SK-N-SH (cell line): ENCODE data around the gene VWA5B1. TPM values are rescaled to one million over a fixed set of nuclear protein-coding genes. Genes with fewer than 3 reads are reported as not detected.

ENCODE experiments used
- CTCF ChIA-PET: fragments of 300-600, 350-600 bp; formaldehyde crosslinking; extraction: SDS; loops from one replicate; lab custom pipeline; 2021; lab: Yijun Ruan, JAX
- POLR2A ChIA-PET: fragments of 350-600 bp; sonication (Branson Sonifier 250); formaldehyde crosslinking; extraction: SDS; loops from one replicate; lab custom pipeline; 2020; ENCODE audit warnings: antibody characterized with exemption, inconsistent platforms; lab: Yijun Ruan, JAX
- DNase-seq: peaks from one replicate; pipeline ENCODE4 v3.0.0; 2012
- H2AFZ ChIP-seq: fragments of 200-600 bp; sonication (generic); 2 replicates; pipeline ENCODE4 v1.8.1; 2016; ENCODE audit warnings: antibody characterized with exemption, mild to moderate bottlenecking, low read depth
- H3F3A ChIP-seq: fragments of 200-600 bp; sonication (generic); replicated peaks from 2 replicates; pipeline ENCODE3; 2016; ENCODE audit warnings: antibody characterized with exemption, mild to moderate bottlenecking; ENCODE audit not compliant: insufficient read depth
- H3K27ac ChIP-seq, 2 experiments: fragments of 200-500 bp in 1 of 2; fragments of 200-600 bp in 1 of 2; sonication (Bioruptor generic) in 1 of 2; sonication (generic), shearing (Covaris generic) in 1 of 2; 2 replicates each; pipeline versions ENCODE4 v1.5.1 to v1.6.1; 2014 to 2016; ENCODE audit warnings: low read depth in 2 of 2, inconsistent platforms in 1 of 2, low read length in 1 of 2, mild to moderate bottlenecking in 1 of 2, mixed read lengths in 1 of 2
- H3K27me3 ChIP-seq: fragments of 200-600 bp; sonication (generic), shearing (Covaris generic); 2 replicates; pipeline ENCODE4 v1.6.1; 2016; ENCODE audit warnings: mixed run types; ENCODE audit not compliant: insufficient read depth
- H3K36me3 ChIP-seq, 2 experiments: fragments of 200-500 bp in 1 of 2; fragments of 200-600 bp in 1 of 2; sonication (Bioruptor generic) in 1 of 2; sonication (generic) in 1 of 2; replicated peaks in 1 of 2; 2 replicates each; pipeline versions ENCODE3 to v1.5.1; 2014 to 2016; ENCODE audit warnings: low read length in 1 of 2, mild to moderate bottlenecking in 1 of 2; ENCODE audit not compliant: insufficient read depth in 2 of 2, control insufficient read depth in 1 of 2
- H3K4me1 ChIP-seq, 2 experiments: fragments of 200-500 bp in 1 of 2; fragments of 200-600 bp in 1 of 2; sonication (Bioruptor generic) in 1 of 2; sonication (generic), shearing (Covaris generic) in 1 of 2; 2 replicates each; pipeline versions ENCODE4 v1.5.1 to v1.6.1; 2014 to 2016; ENCODE audit warnings: low read depth in 1 of 2, low read length in 1 of 2, mixed run types in 1 of 2; ENCODE audit not compliant: insufficient read depth in 2 of 2, control insufficient read depth in 1 of 2
- H3K4me2 ChIP-seq: fragments of 200-600 bp; sonication (generic), shearing (Covaris generic); 2 replicates; pipeline ENCODE4 v1.6.1; 2017; ENCODE audit warnings: mixed run types
- H3K4me3 ChIP-seq, 2 experiments: fragments of 200-500 bp in 1 of 2; fragments of 200-600 bp in 1 of 2; sonication (Bioruptor generic) in 1 of 2; sonication (generic), shearing (Covaris generic) in 1 of 2; 2 replicates each; pipeline versions ENCODE4 v1.5.1 to v1.8.1; 2014 to 2016; ENCODE audit warnings: low read depth in 2 of 2, inconsistent platforms in 1 of 2, low read length in 1 of 2, mild to moderate bottlenecking in 1 of 2, mixed read lengths in 1 of 2, moderate library complexity in 1 of 2
- H3K79me2 ChIP-seq: fragments of 200-600 bp; sonication (generic); 2 replicates; pipeline ENCODE4 v1.8.1; 2017; ENCODE audit warnings: mild to moderate bottlenecking; ENCODE audit not compliant: insufficient read depth
- H3K9ac ChIP-seq: fragments of 200-600 bp; sonication (generic); 2 replicates; pipeline ENCODE4 v1.6.1; 2017; ENCODE audit warnings: mixed run types
- H3K9me2 ChIP-seq: fragments of 200-600 bp; sonication (generic); 2 replicates; pipeline ENCODE4 v1.6.1; 2017; ENCODE audit warnings: mixed run types
- H3K9me3 ChIP-seq: fragments of 200-600 bp; sonication (generic); 2 replicates; pipeline ENCODE4 v1.6.1; 2017; ENCODE audit warnings: mixed run types, mild to moderate bottlenecking, moderate library complexity
- H4K20me1 ChIP-seq: fragments of 200-600 bp; sonication (generic); 2 replicates; pipeline ENCODE4 v1.6.1; 2017; ENCODE audit warnings: mild to moderate bottlenecking, mixed run types; ENCODE audit not compliant: insufficient read depth
- FOSL2 ChIP-seq: IDR thresholded peaks from 2 replicates; pipeline ENCODE4 v1.4.0; 2012; ENCODE audit warnings: low read depth, mild to moderate bottlenecking, moderate library complexity, borderline replicate concordance
- GABPA ChIP-seq: IDR thresholded peaks from 2 replicates; pipeline ENCODE4 v1.4.0; 2012; ENCODE audit warnings: low read depth, mild to moderate bottlenecking
- MEF2A ChIP-seq: IDR thresholded peaks from 2 replicates; pipeline ENCODE4 v1.4.0; 2012; ENCODE audit warnings: low read depth, borderline replicate concordance
- MXI1 ChIP-seq: IDR thresholded peaks from 2 replicates; pipeline ENCODE4 v1.6.1; 2012; ENCODE audit warnings: mild to moderate bottlenecking, low read depth, low read length, improper control_type of control experiment
- RAD21 ChIP-seq: IDR thresholded peaks from 2 replicates; pipeline ENCODE4 v1.6.1; 2012; ENCODE audit warnings: mild to moderate bottlenecking, low read length
- SMC3 ChIP-seq: IDR thresholded peaks from 2 replicates; pipeline ENCODE4 v1.6.1; 2012; ENCODE audit warnings: low read depth, low read length, improper control_type of control experiment
- WGBS: methylation state at CpG from one replicate; pipeline ENCODE4 v1.1.6; 2017; ENCODE audit warnings: low lambda C conversion rate; 5-methylcytosine and 5-hydroxymethylcytosine counted together
- polyA plus RNA-seq, 3 experiments: library from polyadenylated mRNA; depleted of rRNA; stranded (reverse); fragments of >200 nt; gene quantifications; 2 replicates each; pipeline ENCODE4 v1.2.3, GENCODE V29; 2012
- TF ChIP-seq, protein P1 (sequence below): IDR thresholded peaks from 2 replicates; pipeline ENCODE4; 2012
- TF ChIP-seq, protein P2 (sequence below): fragments of 150-350 bp; IDR thresholded peaks from 2 replicates; pipeline ENCODE4 v1.6.1; 2017; ENCODE audit warnings: antibody characterized with exemption, low read length, low read depth, borderline replicate concordance
- TF ChIP-seq, protein P3 (sequence below): fragments of 200-600 bp; sonication (generic); IDR thresholded peaks from 2 replicates; pipeline ENCODE4 v1.6.1; 2017; ENCODE audit warnings: antibody characterized with exemption, mild to moderate bottlenecking, moderate library complexity
- TF ChIP-seq, protein P4 (sequence below): IDR thresholded peaks from 2 replicates; pipeline ENCODE4 v1.4.0; 2012; ENCODE audit warnings: low read depth, borderline replicate concordance
- TF ChIP-seq, protein P5 (sequence below): fragments of 150-350 bp; IDR thresholded peaks from 2 replicates; pipeline ENCODE4 v1.6.1; 2016; ENCODE audit warnings: mild to moderate bottlenecking, low read depth, low read length

The VWA5B1 gene, protein sequence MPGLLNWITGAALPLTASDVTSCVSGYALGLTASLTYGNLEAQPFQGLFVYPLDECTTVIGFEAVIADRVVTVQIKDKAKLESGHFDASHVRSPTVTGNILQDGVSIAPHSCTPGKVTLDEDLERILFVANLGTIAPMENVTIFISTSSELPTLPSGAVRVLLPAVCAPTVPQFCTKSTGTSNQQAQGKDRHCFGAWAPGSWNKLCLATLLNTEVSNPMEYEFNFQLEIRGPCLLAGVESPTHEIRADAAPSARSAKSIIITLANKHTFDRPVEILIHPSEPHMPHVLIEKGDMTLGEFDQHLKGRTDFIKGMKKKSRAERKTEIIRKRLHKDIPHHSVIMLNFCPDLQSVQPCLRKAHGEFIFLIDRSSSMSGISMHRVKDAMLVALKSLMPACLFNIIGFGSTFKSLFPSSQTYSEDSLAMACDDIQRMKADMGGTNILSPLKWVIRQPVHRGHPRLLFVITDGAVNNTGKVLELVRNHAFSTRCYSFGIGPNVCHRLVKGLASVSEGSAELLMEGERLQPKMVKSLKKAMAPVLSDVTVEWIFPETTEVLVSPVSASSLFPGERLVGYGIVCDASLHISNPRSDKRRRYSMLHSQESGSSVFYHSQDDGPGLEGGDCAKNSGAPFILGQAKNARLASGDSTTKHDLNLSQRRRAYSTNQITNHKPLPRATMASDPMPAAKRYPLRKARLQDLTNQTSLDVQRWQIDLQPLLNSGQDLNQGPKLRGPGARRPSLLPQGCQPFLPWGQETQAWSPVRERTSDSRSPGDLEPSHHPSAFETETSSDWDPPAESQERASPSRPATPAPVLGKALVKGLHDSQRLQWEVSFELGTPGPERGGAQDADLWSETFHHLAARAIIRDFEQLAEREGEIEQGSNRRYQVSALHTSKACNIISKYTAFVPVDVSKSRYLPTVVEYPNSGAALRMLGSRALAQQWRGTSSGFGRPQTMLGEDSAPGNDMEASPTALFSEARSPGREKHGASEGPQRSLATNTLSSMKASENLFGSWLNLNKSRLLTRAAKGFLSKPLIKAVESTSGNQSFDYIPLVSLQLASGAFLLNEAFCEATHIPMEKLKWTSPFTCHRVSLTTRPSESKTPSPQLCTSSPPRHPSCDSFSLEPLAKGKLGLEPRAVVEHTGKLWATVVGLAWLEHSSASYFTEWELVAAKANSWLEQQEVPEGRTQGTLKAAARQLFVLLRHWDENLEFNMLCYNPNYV
- polyA plus RNA-seq (2012; rRNA removed) = not detected in 2 replicates
- polyA plus RNA-seq (2012; cell fraction: cytosol; rRNA removed) = not detected in 2 replicates
- not detected in 2 replicates for polyA plus RNA-seq (2012; cell fraction: nucleus; rRNA removed)

DNA sequence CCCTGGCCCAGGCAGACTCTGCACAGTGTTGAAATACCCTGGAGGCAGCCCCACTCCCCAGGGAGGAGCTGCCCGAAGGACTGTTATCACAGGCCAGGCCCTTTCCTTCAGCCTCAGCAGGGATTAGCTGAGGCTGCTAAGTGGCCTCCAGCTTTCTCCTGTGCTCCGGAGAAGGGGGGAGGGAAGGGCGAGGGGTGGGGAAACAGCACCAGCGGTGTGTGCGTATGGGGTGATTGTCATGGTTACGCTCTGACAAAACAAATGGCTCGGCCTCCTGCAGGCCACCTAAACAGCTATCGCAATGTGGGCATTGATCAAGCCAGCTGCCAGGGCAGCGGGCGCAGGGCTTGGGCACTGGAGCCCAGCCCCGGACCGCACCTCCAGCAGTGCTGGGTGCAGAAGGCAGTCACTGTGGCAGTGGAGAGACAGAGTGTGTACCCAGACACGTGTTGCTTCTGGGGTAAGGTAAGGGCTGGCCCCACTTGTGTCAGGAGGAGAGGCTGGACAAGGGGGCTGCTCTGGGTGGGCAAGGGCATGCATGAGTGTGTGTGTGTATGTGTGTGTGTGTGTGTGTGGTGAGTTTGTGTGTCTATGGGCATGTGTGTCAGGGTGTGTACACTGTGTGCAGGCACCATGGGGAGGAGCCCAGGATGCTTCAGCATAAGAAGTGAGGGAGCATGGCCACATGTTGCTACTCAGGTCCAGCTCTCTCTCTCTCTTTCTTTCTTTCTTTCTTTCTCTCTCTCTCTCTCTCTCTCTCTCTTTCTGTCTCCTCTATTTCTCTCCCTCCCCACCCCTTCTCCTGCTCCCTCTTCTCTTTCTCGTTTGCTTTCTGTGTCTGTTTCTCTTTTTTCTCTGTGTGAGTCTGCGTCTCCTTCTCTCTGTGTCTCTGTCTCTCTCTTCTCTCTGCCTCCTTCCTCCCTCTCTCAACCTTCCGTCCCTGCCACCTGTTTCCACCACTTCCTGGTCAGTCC lies at the start of gene VWA5B1:
TSS of gene VWA5B1 (plus strand) at position 252 of the 974 bp plus-strand sequence. CDS start 19,727 bp downstream, outside the sequence.
- Histone ChIP-seq H3K79me2 (no peaks in the 10 kb centered on the region), H3K9ac (no peak within 1 kb of the TSS), H3K27me3 (peaks cover 4% of the 10 kb centered on the region; the same call in 1 of the 2 replicates), H3K9me2 (no peaks in the 10 kb centered on the region), H3K4me1 (peaks cover 0 to 9% of the 10 kb centered on the region in 2 experiments; a peak in 1 of 4 replicates), H3K4me2 (no peak within 1 kb of the TSS), H4K20me1 (no peaks in the 10 kb centered on the region), H3F3A (no peaks in the 10 kb centered on the region), H2AFZ (no peak within 1 kb of the TSS), H3K4me3 (no peak within 1 kb of the TSS), H3K36me3 (no peaks in the 10 kb centered on the region), H3K27ac (no peak within 1 kb of the TSS), H3K9me3 (no peaks in the 10 kb centered on the region)
- ChIA-PET POLR2A (interaction anchor here (0.5 to 1.1 kb wide), 3 partner anchors 19 to 867 kb away, joined by 3 to 4 read pairs (median 3); no protein-coding TSS in a partner anchor), CTCF (interaction anchor here (0.7 to 1.1 kb wide), 3 partner anchors 9 to 71 kb away, joined by 3 to 4 read pairs (median 3); no protein-coding TSS in a partner anchor)
- peak; percentile 78 for DNase-seq
- TF ChIP-seq MEF2A = no peak
- TF ChIP-seq, protein P1, sequence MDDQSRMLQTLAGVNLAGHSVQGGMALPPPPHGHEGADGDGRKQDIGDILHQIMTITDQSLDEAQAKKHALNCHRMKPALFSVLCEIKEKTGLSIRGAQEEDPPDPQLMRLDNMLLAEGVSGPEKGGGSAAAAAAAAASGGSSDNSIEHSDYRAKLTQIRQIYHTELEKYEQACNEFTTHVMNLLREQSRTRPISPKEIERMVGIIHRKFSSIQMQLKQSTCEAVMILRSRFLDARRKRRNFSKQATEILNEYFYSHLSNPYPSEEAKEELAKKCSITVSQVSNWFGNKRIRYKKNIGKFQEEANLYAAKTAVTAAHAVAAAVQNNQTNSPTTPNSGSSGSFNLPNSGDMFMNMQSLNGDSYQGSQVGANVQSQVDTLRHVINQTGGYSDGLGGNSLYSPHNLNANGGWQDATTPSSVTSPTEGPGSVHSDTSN = no peak
- TF ChIP-seq FOSL2 = no peak
- no peak for TF ChIP-seq GABPA
- WGBS = 48% methylated on average over 14 of the region's 16 CpGs

DNA sequence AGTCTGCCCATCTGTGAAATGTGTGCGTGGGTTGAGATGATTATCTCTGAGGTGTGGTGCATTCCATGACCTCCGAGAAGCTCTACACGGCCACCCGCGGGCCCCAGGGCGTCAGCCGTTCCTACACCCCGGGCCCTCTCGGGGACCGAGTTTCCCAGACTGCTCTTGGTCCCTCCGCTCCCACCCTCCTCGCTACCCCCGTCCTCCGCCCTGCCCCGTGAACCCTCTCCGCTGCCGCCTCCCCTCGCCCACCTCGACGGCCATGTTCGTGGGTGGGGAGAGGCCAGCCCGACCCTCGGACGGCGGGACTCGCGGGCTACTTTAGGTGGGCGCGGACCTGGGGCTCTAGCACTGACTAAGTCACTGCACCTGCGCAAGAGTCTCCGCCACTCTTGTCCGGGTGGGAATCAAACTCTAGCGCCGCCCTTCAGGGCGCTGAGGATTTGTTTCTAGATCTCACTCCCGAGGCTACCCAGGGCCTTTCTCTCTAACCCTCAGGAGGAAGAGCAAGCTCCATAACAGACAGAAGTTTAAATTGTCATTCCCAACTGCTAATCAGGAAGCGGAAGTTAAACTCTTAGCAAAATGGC lies 47.7 kb upstream of the VWA5B1 start:
- Histone ChIP-seq H3K4me2 (no peak overlapping the region), H3K9ac (no peak overlapping the region), H3K36me3 (no peaks in the 10 kb centered on the region), H3F3A (no peaks in the 10 kb centered on the region), H3K4me3 (no peak overlapping the region), H4K20me1 (no peaks in the 10 kb centered on the region), H3K4me1 (no peaks in the 10 kb centered on the region), H3K79me2 (no peaks in the 10 kb centered on the region), H3K27me3 (no peaks in the 10 kb centered on the region; the same call in none of the 2 replicates), H3K9me3 (no peaks in the 10 kb centered on the region), H3K27ac (no peak overlapping the region)
- WGBS = 82% methylated on average over 28 of the region's 37 CpGs
- CTCF ChIA-PET = interaction anchor here (1.1 to 1.5 kb wide), 2 partner anchors 10 to 188 kb away, joined by 4 to 5 read pairs; no protein-coding TSS in a partner anchor
- DNase-seq = no peak
- TF ChIP-seq, protein P2, sequence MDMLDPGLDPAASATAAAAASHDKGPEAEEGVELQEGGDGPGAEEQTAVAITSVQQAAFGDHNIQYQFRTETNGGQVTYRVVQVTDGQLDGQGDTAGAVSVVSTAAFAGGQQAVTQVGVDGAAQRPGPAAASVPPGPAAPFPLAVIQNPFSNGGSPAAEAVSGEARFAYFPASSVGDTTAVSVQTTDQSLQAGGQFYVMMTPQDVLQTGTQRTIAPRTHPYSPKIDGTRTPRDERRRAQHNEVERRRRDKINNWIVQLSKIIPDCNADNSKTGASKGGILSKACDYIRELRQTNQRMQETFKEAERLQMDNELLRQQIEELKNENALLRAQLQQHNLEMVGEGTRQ = no peak
- TF ChIP-seq RAD21 = no peak
- TF ChIP-seq, protein P3, sequence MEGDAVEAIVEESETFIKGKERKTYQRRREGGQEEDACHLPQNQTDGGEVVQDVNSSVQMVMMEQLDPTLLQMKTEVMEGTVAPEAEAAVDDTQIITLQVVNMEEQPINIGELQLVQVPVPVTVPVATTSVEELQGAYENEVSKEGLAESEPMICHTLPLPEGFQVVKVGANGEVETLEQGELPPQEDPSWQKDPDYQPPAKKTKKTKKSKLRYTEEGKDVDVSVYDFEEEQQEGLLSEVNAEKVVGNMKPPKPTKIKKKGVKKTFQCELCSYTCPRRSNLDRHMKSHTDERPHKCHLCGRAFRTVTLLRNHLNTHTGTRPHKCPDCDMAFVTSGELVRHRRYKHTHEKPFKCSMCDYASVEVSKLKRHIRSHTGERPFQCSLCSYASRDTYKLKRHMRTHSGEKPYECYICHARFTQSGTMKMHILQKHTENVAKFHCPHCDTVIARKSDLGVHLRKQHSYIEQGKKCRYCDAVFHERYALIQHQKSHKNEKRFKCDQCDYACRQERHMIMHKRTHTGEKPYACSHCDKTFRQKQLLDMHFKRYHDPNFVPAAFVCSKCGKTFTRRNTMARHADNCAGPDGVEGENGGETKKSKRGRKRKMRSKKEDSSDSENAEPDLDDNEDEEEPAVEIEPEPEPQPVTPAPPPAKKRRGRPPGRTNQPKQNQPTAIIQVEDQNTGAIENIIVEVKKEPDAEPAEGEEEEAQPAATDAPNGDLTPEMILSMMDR = no peak
- TF ChIP-seq, protein P4, sequence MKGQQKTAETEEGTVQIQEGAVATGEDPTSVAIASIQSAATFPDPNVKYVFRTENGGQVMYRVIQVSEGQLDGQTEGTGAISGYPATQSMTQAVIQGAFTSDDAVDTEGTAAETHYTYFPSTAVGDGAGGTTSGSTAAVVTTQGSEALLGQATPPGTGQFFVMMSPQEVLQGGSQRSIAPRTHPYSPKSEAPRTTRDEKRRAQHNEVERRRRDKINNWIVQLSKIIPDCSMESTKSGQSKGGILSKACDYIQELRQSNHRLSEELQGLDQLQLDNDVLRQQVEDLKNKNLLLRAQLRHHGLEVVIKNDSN = no peak
- TF ChIP-seq MXI1 = no peak
- no peak for TF ChIP-seq SMC3
- no peak for TF ChIP-seq FOSL2
- TF ChIP-seq, protein P5, sequence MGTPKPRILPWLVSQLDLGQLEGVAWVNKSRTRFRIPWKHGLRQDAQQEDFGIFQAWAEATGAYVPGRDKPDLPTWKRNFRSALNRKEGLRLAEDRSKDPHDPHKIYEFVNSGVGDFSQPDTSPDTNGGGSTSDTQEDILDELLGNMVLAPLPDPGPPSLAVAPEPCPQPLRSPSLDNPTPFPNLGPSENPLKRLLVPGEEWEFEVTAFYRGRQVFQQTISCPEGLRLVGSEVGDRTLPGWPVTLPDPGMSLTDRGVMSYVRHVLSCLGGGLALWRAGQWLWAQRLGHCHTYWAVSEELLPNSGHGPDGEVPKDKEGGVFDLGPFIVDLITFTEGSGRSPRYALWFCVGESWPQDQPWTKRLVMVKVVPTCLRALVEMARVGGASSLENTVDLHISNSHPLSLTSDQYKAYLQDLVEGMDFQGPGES = no peak
- TF ChIP-seq, all 33 proteins: peak for 0
- POLR2A ChIA-PET = no interaction called here
- H2AFZ ChIP-seq = no peak overlapping the region
- H3K9me2 ChIP-seq = no peaks in the 10 kb centered on the region
